Activated naive CD4-positive, alpha-beta T cell treated with anti-CD3 and anti-CD28 coated beads for 36 hours (primary cell): ENCODE data around the gene CFAP157. TPM values are rescaled to one million over a fixed set of nuclear protein-coding genes. Genes with fewer than 3 reads are reported as not detected.

Experiments
- CTCF ChIA-PET: fragments of 350-600 bp; sonication (Branson Sonifier 250); formaldehyde crosslinking; loops from one replicate; lab custom pipeline; 2021; ENCODE audit warnings: antibody characterized with exemption; lab: Charles Lee
- DNase-seq: peaks from one replicate; pipeline ENCODE4 v3.0.0-alpha.2; 2020
- H3K27ac Mint-ChIP-seq: one replicate; pipeline ENCODE4 v1.8.0; 2021; ENCODE audit warnings: mild to moderate bottlenecking, mixed read lengths
- H3K27me3 Mint-ChIP-seq: one replicate; pipeline ENCODE4 v1.8.0; 2021; ENCODE audit warnings: low read depth, mixed read lengths
- H3K36me3 Mint-ChIP-seq: one replicate; pipeline ENCODE4 v1.8.0; 2021; ENCODE audit warnings: low read depth, mixed read lengths
- H3K4me1 Mint-ChIP-seq: one replicate; pipeline ENCODE4 v1.8.0; 2021; ENCODE audit warnings: low read depth, mixed read lengths
- H3K4me3 Mint-ChIP-seq: one replicate; pipeline ENCODE4 v1.8.0; 2021; ENCODE audit warnings: mild to moderate bottlenecking, moderate library complexity, mixed read lengths
- H3K9me3 Mint-ChIP-seq: one replicate; pipeline ENCODE4 v1.8.0; 2021; ENCODE audit warnings: mixed read lengths
- intact Hi-C: fragments of 100-400 bp; cut with micrococcal nuclease; formaldehyde crosslinking; loops from one replicate; pipeline ENCODE4 v1.15.1; 2023
- total RNA-seq, 2 experiments: library from RNA; stranded (reverse); gene quantifications; one replicate each; pipeline ENCODE4 v1.2.3, GENCODE V29; 2021

The CFAP157 gene
- total RNA-seq, 2 experiments from 2014 or later, result 0.07 TPM; not detected in 1

DNA sequence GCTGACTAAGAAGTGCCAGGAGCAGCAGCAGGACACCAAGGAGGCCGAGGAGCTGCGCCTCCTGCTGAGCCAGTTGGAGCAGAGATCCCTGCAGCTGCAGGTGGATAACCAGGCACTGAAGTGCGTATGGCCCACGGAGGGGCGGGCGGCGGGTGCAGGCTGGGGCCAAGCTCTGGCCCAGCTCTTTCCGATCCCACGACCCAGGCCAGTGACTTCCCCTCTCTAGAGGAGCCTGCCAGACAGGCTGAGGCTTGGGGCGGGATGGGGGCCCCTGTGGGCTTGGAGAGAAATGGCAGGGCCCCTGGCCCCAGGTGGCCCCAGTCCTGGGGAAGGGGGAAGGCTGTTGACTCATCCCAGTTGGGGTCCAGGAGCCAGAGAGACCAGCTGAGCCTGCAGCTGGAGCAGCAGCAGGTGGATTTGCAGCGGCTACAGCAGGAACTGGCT is 5.1 kb downstream of the CFAP157 start:
- no peak overlapping the region for H3K4me3 Mint-ChIP-seq
- H3K27me3 Mint-ChIP-seq, result no peaks in the 10 kb centered on the region
- H3K4me1 Mint-ChIP-seq, result peaks cover 36% of the 10 kb centered on the region
- peaks cover 2% of the 10 kb centered on the region for H3K36me3 Mint-ChIP-seq
- H3K27ac Mint-ChIP-seq, result no peak overlapping the region
- H3K9me3 Mint-ChIP-seq, result no peaks in the 10 kb centered on the region
- CTCF ChIA-PET, result interaction anchor here (0.6 kb wide), 1 partner anchor 462 kb away, joined by 3 read pairs; no protein-coding TSS in a partner anchor
- intact Hi-C loops, result no loop called here
- no peak for DNase-seq

DNA sequence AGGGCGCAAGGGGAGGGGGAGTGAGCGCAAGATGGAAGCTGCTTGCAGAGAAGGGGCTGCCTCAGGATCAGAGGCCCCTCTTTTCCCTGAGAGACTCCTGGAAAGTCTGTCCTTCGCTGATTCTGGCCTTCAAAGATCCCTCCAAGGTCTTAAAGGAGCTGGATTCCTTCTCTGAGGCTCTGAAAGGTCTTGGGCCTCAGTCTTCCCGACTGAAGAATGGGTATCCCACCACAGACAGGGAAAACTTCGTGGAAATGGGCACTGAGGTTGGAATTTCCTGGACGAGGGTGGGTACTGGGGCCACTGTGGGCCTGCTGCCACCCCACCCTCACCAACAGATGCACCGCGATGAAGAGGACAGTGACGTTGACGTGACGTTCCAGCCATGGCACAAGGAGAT is 5.6 kb downstream of the CFAP157 start:
- DNase-seq, result no peak
- H3K9me3 Mint-ChIP-seq, result no peaks in the 10 kb centered on the region
- CTCF ChIA-PET, result no interaction called here
- no peak overlapping the region for H3K4me3 Mint-ChIP-seq
- H3K27me3 Mint-ChIP-seq, result no peaks in the 10 kb centered on the region
- H3K4me1 Mint-ChIP-seq, result peaks cover 32% of the 10 kb centered on the region
- intact Hi-C loops, result no loop called here
- H3K27ac Mint-ChIP-seq, result no peak overlapping the region
- peaks cover 2% of the 10 kb centered on the region for H3K36me3 Mint-ChIP-seq

DNA sequence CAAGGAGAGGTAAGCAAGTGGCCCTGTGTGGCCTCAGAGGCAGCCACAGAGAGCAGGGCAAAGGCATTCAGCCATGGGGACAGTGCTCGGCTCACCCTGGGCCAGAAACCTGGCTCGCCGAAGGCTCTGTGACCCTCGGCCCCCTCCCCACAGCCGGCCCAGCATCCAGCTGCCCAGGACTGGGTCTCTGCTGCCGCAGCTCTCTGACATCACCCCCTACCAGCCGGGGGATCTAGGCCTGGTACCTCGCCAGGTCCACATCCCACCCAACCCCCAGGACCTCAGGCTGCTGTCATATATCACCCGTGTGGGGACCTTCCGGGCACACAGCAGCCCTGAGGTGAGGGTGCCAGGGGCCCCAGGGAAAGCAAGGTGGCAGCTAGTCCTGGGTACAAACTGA is 6.1 kb downstream of the CFAP157 start:
- H3K36me3 Mint-ChIP-seq, result peaks cover 2% of the 10 kb centered on the region
- intact Hi-C loops, result no loop called here
- H3K27ac Mint-ChIP-seq, result no peak overlapping the region
- DNase-seq, result no peak
- no peaks in the 10 kb centered on the region for H3K27me3 Mint-ChIP-seq
- no peaks in the 10 kb centered on the region for H3K9me3 Mint-ChIP-seq
- CTCF ChIA-PET, result no interaction called here
- peaks cover 28% of the 10 kb centered on the region for H3K4me1 Mint-ChIP-seq
- no peak overlapping the region for H3K4me3 Mint-ChIP-seq

DNA sequence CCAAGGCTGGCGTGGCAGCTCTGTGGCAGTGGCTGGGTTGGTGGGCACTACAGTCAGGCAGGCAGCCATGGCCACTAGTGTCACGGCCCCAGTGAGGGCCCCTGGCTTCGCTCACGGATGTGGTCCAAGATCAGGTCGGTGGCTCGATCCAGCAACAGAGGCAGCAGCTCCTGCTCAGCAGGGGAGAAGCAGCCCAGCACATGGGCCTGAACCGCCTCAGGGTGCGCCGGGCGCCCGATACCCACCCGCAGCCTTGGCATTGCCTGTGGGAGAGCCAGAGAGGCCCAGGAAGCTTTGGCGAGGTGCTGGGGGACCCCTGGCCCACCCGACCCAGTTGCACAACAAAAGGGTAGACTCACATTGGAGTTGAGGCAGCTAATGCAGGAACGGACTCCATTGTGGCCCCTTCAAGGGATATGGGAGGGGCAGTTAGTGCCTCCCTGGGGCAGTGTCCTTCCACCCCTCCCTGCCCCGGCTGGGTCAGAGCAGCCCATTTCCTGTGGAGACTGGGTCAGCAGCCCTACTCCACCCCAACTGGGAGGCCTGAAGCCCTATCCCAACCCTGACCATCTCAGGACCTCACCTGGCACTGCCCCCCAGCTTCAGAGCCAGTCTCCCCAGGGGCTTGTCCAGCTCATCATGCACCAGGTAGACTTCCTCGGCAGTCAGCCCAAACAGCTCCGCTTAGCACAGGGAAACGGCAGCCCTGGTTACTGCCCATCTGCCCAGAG is 7.4 kb downstream of the CFAP157 start:
- no peak overlapping the region for H3K27ac Mint-ChIP-seq
- no peaks in the 10 kb centered on the region for H3K27me3 Mint-ChIP-seq
- no peak for DNase-seq
- H3K4me3 Mint-ChIP-seq, result peak overlapping the region; percentile 73
- CTCF ChIA-PET, result interaction anchor here (0.7 to 2.9 kb wide), 4 partner anchors 20 to 207 kb away, joined by 3 to 14 read pairs (median 4); partner anchors contain the start of gene TOR2A
- H3K4me1 Mint-ChIP-seq, result peaks cover 30% of the 10 kb centered on the region
- intact Hi-C loops, result no loop called here
- H3K36me3 Mint-ChIP-seq, result peaks cover 2% of the 10 kb centered on the region
- no peaks in the 10 kb centered on the region for H3K9me3 Mint-ChIP-seq

DNA sequence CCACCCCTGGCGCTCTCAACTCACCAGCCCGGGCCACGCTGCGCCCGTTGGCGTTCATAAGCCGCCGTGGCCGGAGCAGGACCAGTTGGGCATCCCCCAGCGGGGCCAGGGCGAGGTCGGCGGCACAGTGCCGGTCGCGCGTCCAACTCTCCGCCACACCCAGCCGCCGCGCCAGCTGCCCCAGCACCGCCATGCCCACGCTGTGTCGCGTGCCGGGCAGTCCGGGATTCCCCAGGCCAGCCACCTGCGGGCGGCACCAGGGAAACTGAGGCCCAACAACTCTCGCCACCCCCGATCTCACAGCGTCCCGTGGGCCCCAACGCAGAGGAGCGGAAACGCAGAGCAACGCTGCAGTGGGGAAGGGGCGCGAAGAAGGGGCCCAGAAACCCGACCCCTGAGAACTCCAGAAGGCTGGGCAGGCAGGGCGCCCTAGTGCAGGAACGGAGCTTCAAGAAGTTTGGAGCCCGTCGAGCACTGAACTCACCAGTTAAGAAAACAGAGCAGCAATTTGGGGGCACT is 8.2 kb downstream of the CFAP157 start:
- no peaks in the 10 kb centered on the region for H3K9me3 Mint-ChIP-seq
- peak overlapping the region; percentile 97 for H3K4me3 Mint-ChIP-seq
- H3K27me3 Mint-ChIP-seq, result no peaks in the 10 kb centered on the region
- CTCF ChIA-PET, result interaction anchor here (1.0 to 2.9 kb wide), 4 partner anchors 20 to 155 kb away, joined by 3 to 14 read pairs (median 7); partner anchors contain the start of gene TOR2A
- peak overlapping the region; percentile 84 for H3K27ac Mint-ChIP-seq
- intact Hi-C loops, result loop anchor here (1.0 to 5.0 kb wide), 3 partner anchors 16 to 103 kb away; partner anchors contain the start of genes STXBP1 and TOR2A
- DNase-seq, result peak; percentile 25
- peaks cover 37% of the 10 kb centered on the region for H3K4me1 Mint-ChIP-seq
- H3K36me3 Mint-ChIP-seq, result peaks cover 2% of the 10 kb centered on the region

DNA sequence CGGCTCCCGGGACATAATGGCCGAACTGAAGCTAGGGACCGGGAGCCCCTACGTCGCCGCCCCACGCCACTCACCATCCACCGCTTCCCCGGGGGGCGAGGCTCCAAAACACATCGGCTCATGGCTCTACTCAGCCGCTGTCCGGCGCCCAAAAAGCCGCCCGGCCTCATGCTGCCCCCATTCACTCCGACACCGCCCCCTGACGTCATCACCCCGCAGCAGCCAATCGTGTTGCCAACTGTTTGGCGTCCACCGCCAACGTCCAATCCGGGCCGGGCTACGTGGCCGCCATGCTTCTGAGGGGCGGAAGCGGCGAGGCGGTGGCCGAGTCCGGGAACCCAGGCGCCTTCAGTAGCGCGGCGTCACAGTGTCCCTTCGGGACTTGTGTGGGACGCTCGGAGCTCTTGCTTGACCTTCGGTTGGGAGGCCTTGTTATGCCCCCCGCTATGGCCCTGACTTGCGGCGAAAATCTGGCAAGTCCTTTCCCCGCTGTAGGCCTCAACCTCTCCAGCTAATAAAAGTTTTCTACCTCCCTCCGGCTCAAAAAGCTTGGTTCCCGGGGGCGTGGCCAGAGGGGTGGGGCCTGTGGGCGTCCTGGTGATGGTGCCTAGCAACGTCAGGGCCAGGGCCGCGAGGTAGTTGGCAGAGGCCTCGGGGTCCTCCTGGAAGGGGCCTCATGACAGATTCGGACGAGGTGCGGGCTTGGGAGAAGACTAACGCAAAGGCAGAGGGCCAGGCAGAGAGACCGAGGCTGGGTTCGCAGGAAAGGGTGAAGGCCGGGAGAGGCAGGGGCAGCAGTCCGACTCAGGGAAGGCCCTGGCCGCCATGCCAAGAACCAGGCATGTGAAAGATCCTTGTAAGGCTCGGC is 8.9 kb downstream of the CFAP157 start, which contains the start of the genes PTRH1 and TTC16:
Gene PTRH1, minus strand, starts transcription at position 194 of the 868 bp plus-strand sequence. Its CDS starts 24 bp downstream, at position 170.
Gene TTC16, plus strand, starts transcription at position 610 of the 868 bp plus-strand sequence. Its CDS starts 67 bp downstream, at position 677.
- H3K4me1 Mint-ChIP-seq, result peaks cover 41% of the 10 kb centered on the region
- H3K9me3 Mint-ChIP-seq, result no peaks in the 10 kb centered on the region
- peak within 1 kb of the TSS; percentile 84 for H3K27ac Mint-ChIP-seq
- CTCF ChIA-PET, result interaction anchor here (0.6 to 2.9 kb wide), 3 partner anchors 19 to 154 kb away, joined by 3 to 14 read pairs (median 10); partner anchors contain the start of gene TOR2A
- intact Hi-C loops, result loop anchor here (1.0 to 5.0 kb wide), 3 partner anchors 16 to 103 kb away; partner anchors contain the start of genes STXBP1 and TOR2A
- peak within 1 kb of the TSS; percentile 97 for H3K4me3 Mint-ChIP-seq
- H3K36me3 Mint-ChIP-seq, result peaks cover 2% of the 10 kb centered on the region
- H3K27me3 Mint-ChIP-seq, result no peaks in the 10 kb centered on the region
- DNase-seq, result peak; percentile 98

DNA sequence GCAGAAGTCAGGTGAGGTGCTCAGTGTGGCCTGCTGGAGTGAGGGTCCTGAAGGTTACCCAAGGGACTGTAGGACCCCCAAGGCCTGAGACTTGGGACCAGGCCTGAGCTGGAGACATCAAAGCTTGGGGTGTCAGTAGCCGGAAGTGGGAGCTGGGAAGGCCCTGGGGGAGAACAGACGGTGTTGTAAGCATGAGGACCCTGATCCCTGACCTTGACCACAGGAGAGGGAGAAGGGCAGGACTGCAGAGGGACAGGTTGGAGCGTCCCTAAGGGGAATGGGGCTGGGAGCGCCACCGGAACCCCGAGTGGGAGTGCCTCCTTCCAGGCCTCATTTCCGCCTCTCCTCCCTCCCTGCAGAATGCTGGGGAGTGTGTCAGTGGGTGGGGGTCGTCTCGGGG is 9.6 kb downstream of the CFAP157 start:
- H3K27me3 Mint-ChIP-seq, result no peaks in the 10 kb centered on the region
- peak overlapping the region; percentile 84 for H3K27ac Mint-ChIP-seq
- intact Hi-C loops, result loop anchor here (5.0 kb wide), 1 partner anchor 104 kb away; the partner anchor contains the start of gene STXBP1
- no peaks in the 10 kb centered on the region for H3K9me3 Mint-ChIP-seq
- CTCF ChIA-PET, result interaction anchor here (0.6 to 2.9 kb wide), 3 partner anchors 18 to 153 kb away, joined by 3 to 14 read pairs (median 10); partner anchors contain the start of gene TOR2A
- DNase-seq, result no peak
- peaks cover 39% of the 10 kb centered on the region for H3K4me1 Mint-ChIP-seq
- peak overlapping the region; percentile 97 for H3K4me3 Mint-ChIP-seq
- H3K36me3 Mint-ChIP-seq, result peaks cover 2% of the 10 kb centered on the region

DNA sequence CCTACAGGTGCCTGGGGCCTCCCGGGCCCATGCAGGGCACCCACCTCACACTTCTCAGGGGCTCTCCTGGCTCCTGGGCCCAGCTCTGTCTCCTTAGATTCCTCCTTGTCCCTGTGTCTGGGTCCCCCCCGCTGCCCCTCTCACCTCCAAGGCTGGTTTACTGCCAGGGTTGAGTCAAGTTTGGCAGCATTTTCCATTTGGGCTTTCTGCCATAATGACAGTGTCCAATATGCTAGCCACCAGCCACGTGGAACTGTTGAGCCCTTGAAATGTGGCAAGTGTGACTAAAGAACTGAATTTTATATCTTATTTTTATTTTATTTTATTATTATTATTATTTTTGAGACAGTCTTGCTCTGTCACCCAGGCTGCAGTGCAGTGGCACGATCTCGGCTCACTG is 11.0 kb downstream of the CFAP157 start:
- Mint-ChIP-seq H3K4me1 (peaks cover 34% of the 10 kb centered on the region), H3K27ac (no peak overlapping the region), H3K9me3 (no peaks in the 10 kb centered on the region), H3K4me3 (no peak overlapping the region), H3K27me3 (no peaks in the 10 kb centered on the region), H3K36me3 (peaks cover 2% of the 10 kb centered on the region)
- DNase-seq, result no peak
- CTCF ChIA-PET, result interaction anchor here (0.6 to 0.7 kb wide), 2 partner anchors 61 to 73 kb away, joined by 3 to 6 read pairs; no protein-coding TSS in a partner anchor
- intact Hi-C loops, result loop anchor here (5.0 kb wide), 1 partner anchor 105 kb away; the partner anchor contains the start of gene STXBP1

DNA sequence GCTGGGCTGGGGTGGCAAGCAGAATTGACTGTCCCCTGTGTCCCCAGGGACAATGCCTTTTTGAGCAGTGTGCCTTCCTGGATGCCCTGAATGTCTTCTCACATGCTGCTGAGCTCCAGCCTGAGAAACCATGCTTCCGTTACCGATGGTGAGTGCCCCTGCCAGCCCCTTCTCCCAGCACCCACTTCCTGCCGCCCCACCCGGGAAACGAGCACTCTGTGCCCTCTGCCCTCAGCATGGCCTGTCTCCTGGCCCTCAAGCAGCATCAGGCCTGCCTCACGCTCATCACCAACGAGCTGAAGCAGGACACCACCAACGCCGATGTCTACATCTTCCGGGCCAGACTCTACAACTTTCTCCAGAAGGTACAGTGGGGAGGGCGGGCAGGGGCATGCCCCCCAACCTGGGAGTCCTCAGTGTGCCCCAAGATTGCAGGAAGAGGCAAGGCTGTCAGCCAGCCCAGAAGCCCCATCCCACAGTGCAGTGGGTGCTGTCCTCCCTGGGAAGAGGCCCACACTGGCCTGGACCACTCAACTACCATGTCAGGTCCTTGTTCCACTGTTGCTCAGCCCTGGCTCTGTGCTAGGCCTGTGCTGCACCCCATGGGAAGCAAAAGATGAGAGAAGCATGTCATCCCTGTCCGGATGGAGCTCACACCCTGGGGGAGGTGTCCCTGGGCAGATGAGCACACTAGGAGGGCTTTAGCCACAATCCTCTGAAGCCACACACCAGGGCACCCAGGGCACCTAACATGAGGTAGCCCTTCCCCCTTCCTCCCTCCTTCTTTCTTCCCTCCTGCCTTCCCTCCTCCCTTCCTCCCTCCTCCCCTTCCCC is 13.5 kb downstream of the CFAP157 start:
- Mint-ChIP-seq H3K27ac (peak overlapping the region; percentile 50), H3K36me3 (peaks cover 2% of the 10 kb centered on the region), H3K4me3 (peak overlapping the region; percentile 29), H3K9me3 (no peaks in the 10 kb centered on the region), H3K4me1 (peaks cover 28% of the 10 kb centered on the region), H3K27me3 (no peaks in the 10 kb centered on the region)
- CTCF ChIA-PET, result interaction anchor here (1.2 to 1.5 kb wide), 2 partner anchors 13 to 14 kb away, joined by 3 to 4 read pairs; partner anchors contain the start of gene TOR2A
- intact Hi-C loops, result no loop called here
- DNase-seq, result peak; percentile 27

DNA sequence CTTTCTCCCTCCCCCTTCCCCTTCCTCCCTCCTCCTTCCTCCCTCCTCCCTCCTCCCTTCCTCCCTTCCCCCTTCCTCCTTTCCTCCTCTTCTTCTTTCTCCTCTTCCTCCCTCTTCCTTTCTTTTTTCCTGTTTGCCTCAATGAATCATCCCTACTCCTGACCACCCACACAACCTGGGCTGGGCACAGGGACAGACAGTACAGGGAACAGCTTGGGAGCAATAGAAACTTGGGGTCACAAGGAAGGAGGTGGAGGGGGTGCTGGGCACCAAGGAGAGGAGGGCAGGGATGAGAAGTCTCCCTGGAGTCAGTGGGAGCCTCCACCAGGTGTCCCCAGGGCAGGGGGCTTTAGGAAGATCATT is 14.1 kb downstream of the CFAP157 start:
- no peak for DNase-seq
- Mint-ChIP-seq H3K27ac (no peak overlapping the region), H3K4me3 (no peak overlapping the region), H3K27me3 (no peaks in the 10 kb centered on the region), H3K4me1 (peaks cover 28% of the 10 kb centered on the region), H3K9me3 (no peaks in the 10 kb centered on the region), H3K36me3 (no peaks in the 10 kb centered on the region)
- intact Hi-C loops, result no loop called here
- CTCF ChIA-PET, result interaction anchor here (1.2 kb wide), 1 partner anchor 14 kb away, joined by 4 read pairs; the partner anchor contains the start of gene TOR2A

DNA sequence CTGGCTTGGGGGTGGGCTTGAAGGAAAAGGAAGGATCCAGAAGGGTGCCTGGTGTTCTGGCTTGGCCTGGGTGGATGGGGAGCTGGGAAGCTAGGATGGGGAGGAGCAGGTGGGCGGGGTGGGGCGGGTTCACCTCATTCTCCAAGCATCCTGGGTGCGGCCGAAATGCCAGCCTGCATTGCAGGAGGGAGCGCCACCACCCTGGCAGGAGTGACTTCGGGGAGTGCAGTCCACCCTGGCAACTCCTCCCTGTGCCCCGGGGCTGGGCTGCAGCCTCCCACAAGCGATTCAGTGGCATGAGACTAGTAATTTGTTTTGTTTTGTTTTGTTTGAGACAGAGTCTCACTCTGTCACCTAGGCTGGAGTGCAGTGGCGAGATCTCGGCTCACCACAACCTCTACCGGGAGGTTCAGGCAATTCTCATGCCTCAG is 14.6 kb downstream of the CFAP157 start:
- no peak for DNase-seq
- H3K4me3 Mint-ChIP-seq, result no peak overlapping the region

More for the DNA sequence above, 14.6 kb downstream of the CFAP157 start:
- intact Hi-C loops, result no loop called here
- H3K27me3 Mint-ChIP-seq, result no peaks in the 10 kb centered on the region
- peaks cover 22% of the 10 kb centered on the region for H3K4me1 Mint-ChIP-seq
- CTCF ChIA-PET, result interaction anchor here (0.8 to 1.0 kb wide), 2 partner anchors 136 to 153 kb away, joined by 3 read pairs; a partner anchor contains a TSS
- H3K36me3 Mint-ChIP-seq, result no peaks in the 10 kb centered on the region
- H3K9me3 Mint-ChIP-seq, result no peaks in the 10 kb centered on the region
- no peak overlapping the region for H3K27ac Mint-ChIP-seq
